ENCODE measurements around the gene HLA-DQA2. TPM values are rescaled to one million over a fixed set of nuclear protein-coding genes. Genes with fewer than 3 reads are reported as not detected.
A peak's percentile ranks its signal among the peaks of the same experiment; 100 is the strongest.

The HLA-DQA2 gene
- total and polyA plus RNA-seq, 5 donors from 2014 or later = 0.32 to 2.8 (median 1.9) TPM; not detected in 1

- H3K27me3 Mint-ChIP-seq = peaks cover 62% of the 10 kb centered on the region
Observed at GRCh38 chr6:32759669-32760068, 18.5 kb downstream of the HLA-DQA2 start.

DNA sequence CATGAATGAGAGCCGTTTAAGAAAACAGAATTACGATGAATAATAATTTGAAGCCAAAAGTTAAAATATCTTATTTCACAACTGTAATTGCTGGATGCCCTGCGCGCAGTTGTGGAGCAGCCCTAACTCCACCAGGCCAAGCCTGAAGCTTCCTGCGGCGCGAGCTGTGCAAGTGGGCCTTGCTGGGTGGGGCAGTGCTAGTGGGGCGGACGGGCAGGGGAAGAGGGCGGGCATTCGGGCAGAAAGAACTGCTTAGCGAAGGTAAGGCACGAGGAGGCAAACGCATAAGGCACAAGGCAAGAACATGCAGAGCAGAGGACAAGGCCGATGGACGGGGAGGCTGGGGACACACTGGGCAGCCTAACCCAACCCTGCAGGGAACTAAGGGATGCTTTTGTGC is 19.9 kb downstream of the HLA-DQA2 start:
- Histone ChIP-seq H3K36me3 (ENCODE audit: control insufficient read depth, insufficient read depth, low read length) (no peaks in the 10 kb centered on the region), H3K9me3 (ENCODE audit: control insufficient read depth in 2 of 2, low read length in 2 of 2) (no peaks in the 10 kb centered on the region), H3K4me1 (ENCODE audit: control insufficient read depth, insufficient read depth, low read length, poor library complexity, severe bottlenecking) (no peaks in the 10 kb centered on the region), H3K27ac (ENCODE audit: insufficient read depth, low read length, poor library complexity, severe bottlenecking) (no peak overlapping the region), H3K27me3 (ENCODE audit: control insufficient read depth, insufficient read depth, low read length) (peaks cover 21% of the 10 kb centered on the region), H3K4me3 (ENCODE audit: low read depth, low read length) (no peak overlapping the region)
- Mint-ChIP-seq H3K4me3 (peak overlapping the region in 2 of 4 donors; percentile 51 to 69), H3K27ac (no peak overlapping the region), H3K9me3 (no peaks in the 10 kb centered on the region), H3K36me3 (no peaks in the 10 kb centered on the region), H3K27me3 (peaks cover 54% of the 10 kb centered on the region), H3K4me1 (peaks cover 0 to 3% (median 0%) of the 10 kb centered on the region in 4 donors)
- ATAC-seq (ENCODE audit: low read depth in 2 of 2) (peak in 1 of 2 donors; percentile 62), DNase-seq (no peak)

More at GRCh38 chr6:32759669-32760068, 18.5 kb downstream of the HLA-DQA2 start:
- H3K27me3 ChIP-seq (ENCODE audit: control insufficient read depth, insufficient read depth, low read length) = peaks cover 24% of the 10 kb centered on the region
- Mint-ChIP-seq H3K4me1 (peaks cover 0 to 3% (median 0%) of the 10 kb centered on the region in 4 donors), H3K4me3 (no peak overlapping the region), H3K9me3 (no peaks in the 10 kb centered on the region), H3K36me3 (no peaks in the 10 kb centered on the region), H3K27ac (no peak overlapping the region)
- ATAC-seq (ENCODE audit: low read depth in 2 of 2) (no peak), DNase-seq (no peak)
- no peaks in the 10 kb centered on the region for H3K36me3 ChIP-seq (ENCODE audit: control insufficient read depth, insufficient read depth, low read length)
- no peak overlapping the region for H3K27ac ChIP-seq (ENCODE audit: insufficient read depth, low read length, poor library complexity, severe bottlenecking)
- H3K4me1 ChIP-seq (ENCODE audit: control insufficient read depth, insufficient read depth, low read length, poor library complexity, severe bottlenecking) = no peaks in the 10 kb centered on the region
- no peak overlapping the region for H3K4me3 ChIP-seq (ENCODE audit: low read depth, low read length)
- no peaks in the 10 kb centered on the region for H3K9me3 ChIP-seq (ENCODE audit: control insufficient read depth in 2 of 2, low read length in 2 of 2)

DNA sequence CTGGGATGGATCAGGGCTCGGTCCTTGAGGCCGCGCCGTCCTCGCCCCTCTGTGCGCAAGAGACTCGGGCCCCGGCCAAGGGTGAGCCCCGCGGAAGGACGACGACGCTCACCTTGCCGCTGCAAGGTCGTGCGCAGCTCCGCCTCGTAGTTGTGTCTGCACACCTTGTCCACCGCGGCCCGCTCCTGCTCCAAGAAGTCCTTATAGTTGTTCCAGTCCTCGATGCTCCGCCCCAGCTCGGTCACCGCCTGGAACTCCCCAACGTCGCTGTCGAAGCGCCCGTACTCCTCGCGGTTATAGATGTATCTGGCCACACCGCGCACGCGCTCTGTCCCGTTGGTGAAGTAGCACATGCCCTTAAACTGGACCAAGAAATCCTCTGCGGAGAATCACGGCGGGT is 20.4 kb downstream of the HLA-DQA2 start:
- no peak overlapping the region for H3K27ac ChIP-seq (ENCODE audit: insufficient read depth, low read length, poor library complexity, severe bottlenecking)
- Mint-ChIP-seq H3K27me3 (peaks cover 59% of the 10 kb centered on the region), H3K36me3 (no peaks in the 10 kb centered on the region), H3K4me3 (peak overlapping the region in 1 of 4 donors; percentile 67), H3K27ac (peak overlapping the region in 1 of 3 donors; percentile 14), H3K4me1 (peaks cover 0 to 3% (median 0%) of the 10 kb centered on the region in 4 donors), H3K9me3 (no peaks in the 10 kb centered on the region)
- no peaks in the 10 kb centered on the region for H3K4me1 ChIP-seq (ENCODE audit: control insufficient read depth, insufficient read depth, low read length, poor library complexity, severe bottlenecking)
- no peaks in the 10 kb centered on the region for H3K9me3 ChIP-seq (ENCODE audit: control insufficient read depth in 2 of 2, low read length in 2 of 2)
- peaks cover 23% of the 10 kb centered on the region for H3K27me3 ChIP-seq (ENCODE audit: control insufficient read depth, insufficient read depth, low read length)
- H3K4me3 ChIP-seq (ENCODE audit: low read depth, low read length) = no peak overlapping the region
- no peaks in the 10 kb centered on the region for H3K36me3 ChIP-seq (ENCODE audit: control insufficient read depth, insufficient read depth, low read length)
- ATAC-seq (ENCODE audit: low read depth in 2 of 2) (no peak), DNase-seq (no peak)

DNA sequence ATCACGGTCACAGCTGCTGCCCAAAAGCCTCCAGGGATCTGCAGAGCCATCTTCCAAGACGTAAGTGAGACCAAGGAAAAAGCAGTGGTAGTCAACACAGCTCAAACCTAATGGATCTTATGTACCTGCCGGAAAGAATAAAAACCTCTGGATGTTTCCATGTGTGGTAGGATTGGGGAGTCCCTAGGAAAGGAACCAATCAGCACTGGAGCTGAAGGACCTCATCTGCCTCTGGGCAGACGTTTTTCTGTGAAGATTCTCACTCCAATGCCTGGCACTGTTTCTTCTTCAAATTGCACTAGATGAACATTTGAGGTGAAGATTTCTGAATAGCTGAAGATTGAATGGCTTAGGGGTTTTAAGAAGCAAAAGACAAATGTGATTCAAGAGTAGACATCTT is 22.2 kb downstream of the HLA-DQA2 start, which contains the start of gene HLA-DQB2:
TSS of gene HLA-DQB2 (minus strand) at position 112 of the 400 bp plus-strand sequence. CDS start at position 50, 62 bp downstream.
- Mint-ChIP-seq H3K27me3 (peaks cover 58% of the 10 kb centered on the region), H3K4me3 (no peak within 1 kb of the TSS), H3K27ac (peak within 1 kb of the TSS in 1 of 3 donors; percentile 51), H3K4me1 (peaks cover 0 to 3% (median 0%) of the 10 kb centered on the region in 4 donors), H3K36me3 (no peaks in the 10 kb centered on the region), H3K9me3 (no peaks in the 10 kb centered on the region)
- DNase-seq (no peak), ATAC-seq (ENCODE audit: low read depth in 2 of 2) (no peak)
- Histone ChIP-seq H3K27ac (ENCODE audit: insufficient read depth, low read length, poor library complexity, severe bottlenecking) (no peak within 1 kb of the TSS), H3K27me3 (ENCODE audit: control insufficient read depth, insufficient read depth, low read length) (peaks cover 32% of the 10 kb centered on the region), H3K9me3 (ENCODE audit: control insufficient read depth in 2 of 2, low read length in 2 of 2) (no peaks in the 10 kb centered on the region), H3K4me3 (ENCODE audit: low read depth, low read length) (no peak within 1 kb of the TSS), H3K36me3 (ENCODE audit: control insufficient read depth, insufficient read depth, low read length) (no peaks in the 10 kb centered on the region), H3K4me1 (ENCODE audit: control insufficient read depth, insufficient read depth, low read length, poor library complexity, severe bottlenecking) (no peaks in the 10 kb centered on the region)

GRCh38 chr6:32764048-32764447 is 22.9 kb downstream of the HLA-DQA2 start:
- ATAC-seq (ENCODE audit: low read depth in 2 of 2) (no peak), DNase-seq (no peak)
- no peak overlapping the region for H3K27ac Mint-ChIP-seq
- Histone ChIP-seq H3K27me3 (ENCODE audit: control insufficient read depth, insufficient read depth, low read length) (peaks cover 35% of the 10 kb centered on the region), H3K9me3 (ENCODE audit: control insufficient read depth in 2 of 2, low read length in 2 of 2) (no peaks in the 10 kb centered on the region), H3K4me1 (ENCODE audit: control insufficient read depth, insufficient read depth, low read length, poor library complexity, severe bottlenecking) (no peaks in the 10 kb centered on the region), H3K27ac (ENCODE audit: insufficient read depth, low read length, poor library complexity, severe bottlenecking) (no peak overlapping the region), H3K36me3 (ENCODE audit: control insufficient read depth, insufficient read depth, low read length) (no peaks in the 10 kb centered on the region), H3K4me3 (ENCODE audit: low read depth, low read length) (no peak overlapping the region)
- H3K4me3 Mint-ChIP-seq = no peak overlapping the region
- peaks cover 0 to 3% (median 0%) of the 10 kb centered on the region in 4 donors for H3K4me1 Mint-ChIP-seq
- H3K36me3 Mint-ChIP-seq = no peaks in the 10 kb centered on the region
- H3K27me3 Mint-ChIP-seq = peaks cover 60% of the 10 kb centered on the region
- no peaks in the 10 kb centered on the region for H3K9me3 Mint-ChIP-seq

DNA sequence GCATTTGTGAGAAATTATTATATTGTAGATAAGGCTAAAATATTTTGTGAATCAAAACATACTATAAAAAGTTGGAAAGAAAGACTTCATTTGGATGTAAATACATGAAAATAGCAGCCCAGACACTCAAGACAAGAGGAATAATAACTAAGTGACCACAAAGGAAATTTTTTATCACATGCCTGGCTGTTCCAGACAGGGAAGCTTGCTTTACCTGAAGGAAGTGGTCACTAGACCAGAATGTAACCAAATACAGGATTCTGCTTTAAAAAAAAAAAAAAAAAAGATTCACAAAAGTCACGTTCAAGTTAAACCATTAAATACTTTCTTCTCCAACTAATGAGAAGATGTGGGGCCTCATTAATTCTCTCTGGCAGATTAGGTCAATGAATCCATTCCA is 31.5 kb downstream of the HLA-DQA2 start:
- Mint-ChIP-seq H3K27me3 (peaks cover 67% of the 10 kb centered on the region), H3K36me3 (no peaks in the 10 kb centered on the region), H3K9me3 (peaks cover 0 to 1% (median 0%) of the 10 kb centered on the region in 7 donors), H3K4me1 (no peaks in the 10 kb centered on the region), H3K4me3 (no peak overlapping the region), H3K27ac (no peak overlapping the region)
- Histone ChIP-seq H3K27me3 (ENCODE audit: control insufficient read depth, insufficient read depth, low read length) (peaks cover 43% of the 10 kb centered on the region), H3K4me1 (ENCODE audit: control insufficient read depth, insufficient read depth, low read length, poor library complexity, severe bottlenecking) (no peaks in the 10 kb centered on the region), H3K36me3 (ENCODE audit: control insufficient read depth, insufficient read depth, low read length) (no peaks in the 10 kb centered on the region), H3K4me3 (ENCODE audit: low read depth, low read length) (no peak overlapping the region), H3K9me3 (ENCODE audit: control insufficient read depth in 2 of 2, low read length in 2 of 2) (no peaks in the 10 kb centered on the region), H3K27ac (ENCODE audit: insufficient read depth, low read length, poor library complexity, severe bottlenecking) (no peak overlapping the region)
- DNase-seq = no peak
- ATAC-seq (ENCODE audit: low read depth in 2 of 2) = no peak

DNA sequence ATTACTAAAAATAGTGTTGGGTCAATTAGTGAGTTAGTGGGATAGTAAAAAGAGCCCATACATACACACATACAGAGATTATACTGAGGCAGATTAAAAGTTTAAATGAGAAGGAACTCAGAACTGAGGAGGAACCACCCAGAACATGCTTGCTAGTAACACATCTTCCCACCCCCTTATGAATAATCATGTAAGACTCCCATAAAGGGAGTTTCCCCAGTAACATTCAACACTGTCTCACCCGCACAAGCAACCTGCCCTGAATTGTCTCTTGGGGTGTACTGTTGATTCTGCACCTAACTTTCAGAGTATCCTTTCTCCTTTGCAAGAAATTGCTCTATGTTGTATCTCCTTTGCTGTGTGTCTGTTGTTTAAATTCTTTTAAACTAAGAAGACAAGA is 33.2 kb downstream of the HLA-DQA2 start:
- ATAC-seq (ENCODE audit: low read depth in 2 of 2) = no peak
- Histone ChIP-seq H3K4me3 (ENCODE audit: low read depth, low read length) (no peak overlapping the region), H3K36me3 (ENCODE audit: control insufficient read depth, insufficient read depth, low read length) (no peaks in the 10 kb centered on the region), H3K27ac (ENCODE audit: insufficient read depth, low read length, poor library complexity, severe bottlenecking) (no peak overlapping the region), H3K9me3 (ENCODE audit: control insufficient read depth in 2 of 2, low read length in 2 of 2) (no peaks in the 10 kb centered on the region), H3K27me3 (ENCODE audit: control insufficient read depth, insufficient read depth, low read length) (peaks cover 37% of the 10 kb centered on the region), H3K4me1 (ENCODE audit: control insufficient read depth, insufficient read depth, low read length, poor library complexity, severe bottlenecking) (no peaks in the 10 kb centered on the region)
- H3K27me3 Mint-ChIP-seq = peaks cover 61% of the 10 kb centered on the region
- peaks cover 0 to 1% (median 0%) of the 10 kb centered on the region in 7 donors for H3K9me3 Mint-ChIP-seq
- H3K4me3 Mint-ChIP-seq = no peak overlapping the region
- no peaks in the 10 kb centered on the region for H3K36me3 Mint-ChIP-seq
- no peak overlapping the region for H3K27ac Mint-ChIP-seq
- no peaks in the 10 kb centered on the region for H3K4me1 Mint-ChIP-seq
- no peak for DNase-seq

GRCh38 chr6:32775071-32775470 is 33.9 kb downstream of the HLA-DQA2 start:
- H3K27ac ChIP-seq (ENCODE audit: insufficient read depth, low read length, poor library complexity, severe bottlenecking) = no peak overlapping the region
- no peak for DNase-seq
- H3K4me3 ChIP-seq (ENCODE audit: low read depth, low read length) = no peak overlapping the region
- H3K27me3 ChIP-seq (ENCODE audit: control insufficient read depth, insufficient read depth, low read length) = peaks cover 33% of the 10 kb centered on the region
- H3K4me1 ChIP-seq (ENCODE audit: control insufficient read depth, insufficient read depth, low read length, poor library complexity, severe bottlenecking) = no peaks in the 10 kb centered on the region
- Mint-ChIP-seq H3K27ac (no peak overlapping the region), H3K27me3 (peaks cover 61% of the 10 kb centered on the region), H3K36me3 (no peaks in the 10 kb centered on the region), H3K9me3 (no peaks in the 10 kb centered on the region), H3K4me3 (peak overlapping the region in 1 of 4 donors; percentile 76), H3K4me1 (no peaks in the 10 kb centered on the region)
- H3K9me3 ChIP-seq (ENCODE audit: control insufficient read depth in 2 of 2, low read length in 2 of 2) = no peaks in the 10 kb centered on the region
- no peak for ATAC-seq (ENCODE audit: low read depth in 2 of 2)
- H3K36me3 ChIP-seq (ENCODE audit: control insufficient read depth, insufficient read depth, low read length) = no peaks in the 10 kb centered on the region
